ENCODE results near the gene HIGD1A.

Gene HIGD1A

DNA sequence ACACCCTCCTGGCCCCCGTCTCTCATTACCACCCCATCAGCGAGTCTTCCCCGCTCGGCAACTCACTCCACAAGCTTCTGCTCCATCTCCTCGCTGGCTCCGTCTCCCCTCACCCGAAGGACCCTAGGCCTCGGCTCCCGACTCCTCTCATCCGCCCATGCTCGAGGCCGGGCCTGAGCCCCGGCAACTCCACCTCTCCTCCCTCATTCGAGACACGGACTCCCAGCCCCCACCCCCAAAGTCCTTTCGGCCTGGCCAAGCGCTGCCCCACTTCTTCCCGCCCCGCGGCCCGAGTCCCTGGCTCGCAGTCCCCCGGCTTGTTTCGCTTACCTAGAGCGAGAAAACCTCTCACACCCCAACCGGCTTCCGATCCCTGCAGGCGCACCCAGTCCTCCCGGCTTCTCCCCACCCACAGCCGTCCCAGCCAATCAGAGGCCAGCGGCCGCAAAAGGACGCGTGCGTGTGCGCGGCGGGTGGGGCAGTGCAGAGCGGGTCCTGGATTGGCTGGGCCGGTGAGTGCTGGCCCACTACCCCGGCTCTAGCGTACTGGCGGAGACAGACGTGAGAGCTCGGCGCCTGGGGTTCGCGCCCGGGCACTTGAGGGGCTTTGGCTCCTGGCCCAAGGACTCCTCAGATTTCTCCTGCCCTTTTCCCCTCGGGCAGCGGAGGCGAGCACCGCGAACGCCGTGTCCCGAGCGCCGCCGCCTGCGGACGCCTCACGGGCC lies at the start of gene HIGD1A:
TSS of gene HIGD1A (minus strand) at position 385 of the 725 bp plus-strand sequence. CDS start 10,237 bp downstream, outside the sequence.
- peak; percentile 52 for DNase-seq

- DNase-seq, result no peak
Measured at GRCh38 chr3:42853739-42854302, 49.5 kb upstream of the HIGD1A start.

DNA sequence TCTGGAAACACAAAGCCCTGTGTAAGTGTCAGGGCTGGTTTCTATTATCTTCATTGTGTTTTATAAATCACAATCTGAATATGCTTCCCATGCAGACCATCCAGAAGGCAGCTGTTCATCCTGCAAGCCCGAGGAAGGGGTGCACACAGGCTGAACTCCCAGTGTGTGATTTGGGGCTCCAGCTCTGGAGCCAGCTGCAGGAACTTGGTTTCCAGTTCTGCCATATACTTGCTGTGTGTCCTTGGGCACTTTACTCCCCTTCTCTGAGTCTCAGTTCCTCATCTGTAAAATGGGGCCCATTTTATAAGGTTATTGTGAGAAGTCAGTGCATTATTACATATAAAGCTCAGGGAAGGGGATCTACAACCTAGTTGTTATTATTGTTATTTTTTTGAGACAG lies 48.8 kb upstream of the HIGD1A start:
- DNase-seq, result no peak

DNA sequence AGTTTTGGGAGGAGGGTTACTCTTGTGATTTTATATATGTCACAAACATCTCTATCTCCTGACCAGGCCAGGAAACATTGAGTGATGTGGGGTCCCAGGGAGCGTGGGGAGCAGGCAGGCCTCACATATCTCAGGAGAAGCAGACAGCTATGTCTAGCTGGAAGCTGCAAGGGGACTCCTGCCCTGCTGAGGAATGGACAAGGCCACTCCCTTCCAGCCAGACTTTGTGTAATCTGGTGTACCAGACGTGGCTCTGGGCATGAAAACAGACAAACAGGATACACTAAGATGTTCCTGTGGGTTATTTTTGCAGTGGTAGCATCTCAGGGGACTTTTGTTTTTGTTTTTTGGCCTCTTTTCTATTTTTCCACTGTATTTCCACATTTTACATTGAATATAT lies 48.2 kb upstream of the HIGD1A start:
- no peak for DNase-seq

- DNase-seq, result no peak
Measured at GRCh38 chr3:42851228-42851834, 47.0 kb upstream of the HIGD1A start.

- DNase-seq, result no peak
Measured at GRCh38 chr3:42850263-42850662, 46.0 kb upstream of the HIGD1A start.

GRCh38 chr3:42849017-42849416 lies 44.7 kb upstream of the HIGD1A start:
- no peak for DNase-seq

DNA sequence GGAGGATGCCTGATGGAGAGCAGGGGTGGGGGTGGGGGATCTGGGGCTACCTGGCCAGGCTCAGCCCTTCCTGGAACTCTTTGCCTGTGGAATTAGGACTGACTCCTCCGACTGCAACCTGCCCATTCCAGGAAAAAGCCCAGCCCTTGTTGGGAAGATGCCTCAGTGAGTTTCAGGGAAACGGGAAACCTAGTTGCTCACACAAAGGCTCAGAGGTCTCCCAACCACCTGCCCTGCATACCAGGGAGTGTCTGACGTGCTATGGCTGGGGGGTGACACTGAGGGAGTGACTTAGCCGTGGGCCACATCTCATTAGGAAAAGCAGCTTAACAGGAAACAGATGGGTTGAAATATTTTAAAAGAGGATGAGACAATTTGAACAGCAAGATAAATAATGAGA lies 43.4 kb upstream of the HIGD1A start:
- no peak for DNase-seq

DNA sequence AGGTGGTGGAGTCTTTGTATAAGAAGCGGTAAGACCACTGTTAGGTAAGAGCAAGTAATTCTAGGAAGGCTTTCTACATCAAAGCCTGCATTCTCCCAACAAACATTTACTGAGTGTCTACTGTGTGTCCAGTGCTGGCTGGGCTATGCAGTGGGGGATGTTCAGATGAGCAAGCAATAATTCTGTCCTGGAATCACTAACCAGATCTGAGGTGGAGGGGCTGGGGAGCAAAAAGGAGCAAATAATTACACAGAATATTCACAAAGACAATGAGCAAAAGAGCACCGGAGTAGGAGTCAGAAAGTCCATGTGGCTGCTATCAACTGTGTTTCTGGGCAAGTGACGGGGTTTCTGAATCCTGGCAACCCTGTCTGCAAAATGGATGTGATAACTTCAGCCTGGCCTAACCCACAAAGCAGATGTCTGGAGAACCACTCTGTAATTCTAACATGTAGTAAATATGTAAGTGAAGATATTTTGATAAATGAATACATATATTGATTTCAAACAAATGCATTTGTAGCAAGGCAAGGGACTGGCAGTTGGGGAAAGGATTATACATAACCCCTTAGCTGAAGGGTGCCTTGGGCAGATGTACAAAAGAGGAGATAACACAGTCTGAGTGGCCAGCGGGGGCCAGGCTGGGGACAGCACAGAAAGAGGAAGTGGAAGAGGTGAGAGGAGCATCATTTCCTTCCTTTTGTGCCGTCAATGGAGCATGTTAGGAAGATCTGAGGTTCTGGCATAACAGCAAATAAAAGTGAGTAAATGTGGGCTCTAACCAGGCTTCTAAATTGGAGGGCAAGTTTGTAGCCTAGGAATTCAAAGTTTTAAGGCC lies 42.6 kb upstream of the HIGD1A start:
- no peak for DNase-seq

- no peak for DNase-seq
Measured at GRCh38 chr3:42844815-42845214, 40.5 kb upstream of the HIGD1A start.

DNA sequence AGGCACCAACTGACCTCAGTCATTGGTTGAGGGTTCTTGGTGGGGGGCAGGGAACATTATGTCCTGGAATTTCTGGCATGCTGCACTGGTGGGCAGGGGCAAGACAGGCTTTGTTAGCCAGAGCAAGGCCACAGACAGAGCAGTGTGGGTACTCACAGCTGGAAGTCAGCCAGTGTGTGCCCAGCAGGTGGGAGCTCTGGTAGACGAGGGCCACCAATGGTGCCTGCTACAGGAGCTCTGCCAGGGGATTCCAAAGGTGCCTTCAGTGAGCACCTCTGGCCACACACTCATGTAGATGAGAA lies 40.1 kb upstream of the HIGD1A start:
- no peak for DNase-seq

DNA sequence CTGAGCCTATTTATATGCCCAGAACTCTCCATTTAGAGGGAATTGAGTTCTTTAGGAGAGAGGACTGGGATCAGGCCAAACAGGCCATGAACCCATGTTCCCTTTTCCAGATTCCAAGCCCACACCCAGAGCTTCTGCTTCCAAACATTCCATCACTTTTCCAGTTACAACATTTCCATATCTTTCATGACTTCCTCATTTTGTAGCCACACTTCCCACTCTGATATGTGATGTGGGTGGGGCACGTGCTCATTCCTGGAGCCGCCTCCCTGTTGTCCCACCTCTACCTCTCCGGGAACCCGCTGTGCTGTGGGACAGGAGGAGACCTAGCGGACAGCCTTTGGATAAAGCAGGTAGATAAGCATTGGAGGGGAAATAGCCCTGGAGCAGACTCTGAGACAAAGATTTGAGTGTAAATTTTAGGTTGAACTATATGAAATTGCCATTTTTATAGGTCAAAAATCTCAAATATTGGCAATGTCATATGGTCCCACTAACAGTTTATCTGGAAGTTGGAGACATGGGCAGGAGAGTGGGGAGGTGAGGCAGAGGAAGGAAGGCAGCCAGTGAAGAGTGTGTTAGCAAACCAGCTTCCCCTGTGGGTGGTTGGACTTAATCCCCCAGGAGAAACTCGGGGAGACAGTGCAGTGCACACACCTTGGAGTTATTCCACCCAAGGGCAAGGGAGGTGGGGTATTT lies 39.6 kb upstream of the HIGD1A start:
- DNase-seq, result no peak

DNA sequence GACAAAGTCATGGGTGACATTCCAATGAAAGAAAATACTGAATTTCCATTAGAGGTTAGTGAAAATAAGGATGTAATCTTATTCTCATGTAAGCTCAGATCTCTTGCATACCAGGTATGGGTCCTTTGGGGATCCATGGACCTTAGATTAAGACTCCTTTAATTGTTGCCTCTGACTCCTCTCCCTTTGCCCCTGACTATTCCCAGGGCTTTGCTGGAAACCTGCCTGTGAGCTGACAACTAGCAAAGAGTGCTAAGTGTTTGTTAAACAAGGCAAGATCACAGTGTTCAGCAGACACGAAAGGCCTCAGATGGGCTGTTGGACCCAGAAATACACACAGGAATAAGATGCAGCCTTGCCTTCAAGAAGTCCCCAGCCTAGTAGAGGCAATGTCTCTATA lies 37.0 kb upstream of the HIGD1A start:
- DNase-seq, result no peak

GRCh38 chr3:42839616-42840015 lies 35.3 kb upstream of the HIGD1A start:
- DNase-seq, result peak; percentile 21

GRCh38 chr3:42838571-42838970 lies 34.3 kb upstream of the HIGD1A start:
- no peak for DNase-seq

DNA sequence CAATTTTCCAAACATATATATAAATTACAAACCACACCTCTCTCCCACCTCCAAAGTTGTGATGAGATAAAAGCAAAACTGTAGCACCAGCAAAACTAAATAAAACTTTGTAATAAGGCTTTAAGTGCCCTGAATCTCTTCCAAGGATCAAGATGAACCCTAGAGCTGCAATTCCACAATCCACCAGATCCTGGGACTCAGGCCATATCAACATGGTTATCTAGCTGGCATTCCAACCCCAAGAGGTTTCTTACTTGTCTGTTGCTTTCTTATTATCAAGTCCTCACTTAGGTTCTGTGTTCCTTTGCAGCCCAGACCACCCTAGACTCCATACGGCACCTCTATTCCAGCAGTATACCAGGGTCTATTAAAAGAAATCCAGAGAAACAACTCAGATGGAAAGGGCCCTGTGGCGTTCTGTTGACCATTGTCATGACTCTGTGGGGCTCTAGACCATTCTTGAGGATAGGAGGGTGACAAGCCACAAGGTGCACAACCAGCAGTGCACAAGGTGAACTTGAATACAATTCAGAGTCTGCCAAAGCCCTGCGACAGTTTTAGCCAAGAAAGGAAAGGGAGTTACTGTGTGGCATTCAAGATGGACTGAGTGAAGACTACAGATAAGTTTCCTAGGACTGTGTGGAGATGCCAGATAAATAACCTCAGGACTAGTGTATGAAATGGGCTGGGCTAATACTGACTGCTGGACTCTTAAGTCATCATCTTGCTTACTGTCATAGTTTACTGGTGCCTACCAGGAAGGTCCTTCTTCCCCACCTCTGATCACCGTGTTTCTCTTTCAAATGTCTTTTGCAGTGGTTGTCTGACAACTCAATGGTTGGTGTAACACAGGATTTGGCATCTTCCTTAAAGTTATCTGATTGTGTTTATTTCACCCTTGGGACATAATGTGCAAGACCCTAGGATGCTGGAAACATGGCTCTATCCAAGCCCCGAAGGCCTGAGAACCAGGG lies 32.1 kb upstream of the HIGD1A start:
- DNase-seq, result no peak

DNA sequence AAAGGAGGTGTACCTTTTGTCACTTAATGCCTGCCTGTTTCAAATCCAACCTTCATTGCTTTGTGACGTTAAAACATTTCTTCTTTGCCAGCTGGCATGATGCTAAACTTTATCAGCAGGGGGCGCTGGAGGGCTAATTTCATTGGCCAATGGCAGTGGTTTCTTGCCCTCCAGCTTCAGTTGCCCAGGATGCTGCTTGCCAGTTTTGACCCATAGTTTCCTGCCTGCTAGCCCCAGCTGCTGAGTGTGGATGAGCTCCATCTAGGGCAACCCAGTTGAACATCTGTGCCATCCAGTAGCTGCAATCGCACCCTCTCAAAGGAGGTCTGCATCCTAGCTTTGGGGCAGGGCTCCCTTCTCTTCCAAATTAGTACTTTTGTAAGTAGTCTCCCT lies 27.0 kb upstream of the HIGD1A start:
- DNase-seq, result peak; percentile 6

DNA sequence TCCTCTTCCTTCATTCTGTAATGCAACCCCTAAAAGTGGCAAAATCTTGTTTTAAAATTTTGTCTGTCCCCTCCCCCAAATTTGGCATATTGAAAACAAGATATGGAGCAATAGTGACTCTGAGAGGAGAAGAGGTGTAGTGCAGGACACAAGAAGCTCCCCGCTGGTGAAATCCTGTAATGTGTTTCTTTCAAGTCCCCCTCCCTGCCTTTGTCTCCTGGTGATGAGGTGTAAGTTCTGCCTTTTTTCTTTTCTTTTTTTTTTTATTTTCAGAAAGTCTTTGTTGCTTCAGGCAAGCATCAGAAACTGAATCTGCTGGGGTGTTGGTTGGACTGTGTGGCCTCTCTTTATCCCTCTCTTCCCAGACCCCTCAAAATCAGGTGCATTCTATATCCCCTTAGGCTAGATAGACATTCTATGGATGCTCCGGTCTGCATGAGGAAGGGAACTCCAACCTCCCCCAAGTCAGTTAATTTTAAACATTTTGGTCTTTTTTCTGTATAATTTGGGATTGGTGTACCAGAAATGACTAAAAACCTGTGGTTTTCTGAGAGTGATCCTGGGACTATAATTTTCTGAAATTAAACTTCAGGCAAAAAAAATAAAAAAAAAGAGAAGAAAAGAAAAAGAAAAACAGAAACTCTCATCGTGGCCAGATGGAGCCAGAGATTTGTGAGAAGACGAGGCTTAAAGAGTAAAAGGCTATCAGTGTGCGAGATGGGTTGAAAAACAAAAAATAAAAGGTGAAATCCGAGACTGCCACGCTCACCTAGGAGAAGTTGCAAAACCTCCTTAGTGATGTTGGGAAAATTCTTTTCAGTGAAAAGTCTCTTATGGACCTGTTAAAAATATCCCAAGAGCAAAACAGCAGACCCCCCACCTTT lies 26.4 kb upstream of the HIGD1A start:
- DNase-seq, result peak; percentile 15

- DNase-seq, result no peak
Measured at GRCh38 chr3:42829628-42830436, 25.5 kb upstream of the HIGD1A start.

- DNase-seq, result no peak
Measured at GRCh38 chr3:42829083-42829627, 24.9 kb upstream of the HIGD1A start.

Measured in NCI-H1694 treated with DMSO at 0.1 percent for 48 hours (cell line).